ENCODE measurements around the gene TENM4. TPM values are rescaled to one million over a fixed set of nuclear protein-coding genes. Genes with fewer than 3 reads are reported as not detected.
"Not testable (repeated sequence)": the region's sequence is repeated elsewhere in the genome, so short reads cannot be mapped to it uniquely, and the experiment has no call there.

TENM4 gene
- total and polyA plus RNA-seq, 2 of the 13 experiments (the other 11 are each of a cell fraction or from before 2014, with no cell fraction given) = not detected

- TF ChIP-seq CSRNP2 (CRISPR knock-in tag; conservative IDR thresholded peaks at IDR 0.05; ENCODE audit: low read depth) = no peak
These were observed 611.7 kb downstream of the TENM4 start (continued) for GRCh38 chr11:78829146-78829545.

DNA sequence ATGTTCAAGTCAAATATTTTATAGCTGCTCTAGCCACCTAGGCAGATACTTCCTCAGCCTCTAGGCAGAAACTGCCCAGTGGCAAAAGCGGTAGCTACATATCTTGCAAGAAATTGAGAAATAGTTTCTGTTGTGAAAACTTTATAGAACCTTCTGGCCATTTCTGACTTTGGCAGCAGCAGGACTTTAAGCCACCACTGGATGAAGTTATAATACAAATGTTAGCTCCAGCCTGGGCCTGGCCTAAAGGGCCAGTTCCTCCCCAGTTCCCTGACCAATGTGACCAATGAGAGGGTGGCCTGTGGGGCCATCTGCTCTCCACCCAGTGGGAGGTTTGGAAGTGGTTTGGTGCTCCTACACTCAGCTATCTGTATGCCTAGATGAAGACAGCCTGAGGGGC, 612.2 kb downstream of the TENM4 start:
- Histone ChIP-seq H3K9me3 (ENCODE audit: low read length) (no peaks in the 10 kb centered on the region), H3K27me3 (ENCODE audit: control insufficient read depth in 1 of 2, insufficient read depth in 2 of 2, low read length in 2 of 2) (peaks cover 1 to 4% of the 10 kb centered on the region in 2 experiments; a peak in 4 of 5 replicates), H3K79me2 (ENCODE audit: insufficient read depth, low read length) (no peaks in the 10 kb centered on the region), H4K20me1 (ENCODE audit: insufficient read depth, low read length) (no peaks in the 10 kb centered on the region), H3K4me3 (replicated peaks in 1 of 3; ENCODE audit: insufficient read depth in 1 of 3, low read depth in 2 of 3, low read length in 3 of 3) (no peak overlapping the region), H3K27ac (ENCODE audit: extremely low read length, insufficient read depth, low read length) (no peak overlapping the region), H3K4me1 (ENCODE audit: insufficient read depth, low read length) (no peaks in the 10 kb centered on the region), H3K36me3 (replicated peaks in 1 of 2; ENCODE audit: control insufficient read depth in 1 of 2, insufficient read depth in 2 of 2, low read length in 2 of 2) (no peaks in the 10 kb centered on the region), H2AFZ (ENCODE audit: low read length) (no peak overlapping the region), H3K9ac (ENCODE audit: insufficient read depth, low read depth, low read length) (no peak overlapping the region), H3K4me2 (ENCODE audit: low read depth, low read length) (no peak overlapping the region)
- in situ Hi-C loops (cut with HindIII; ENCODE audit: extremely low pct_ligation_motif_present, low pct_unique_long_range_greater_than_20kb) (no loop called here), intact Hi-C loops (cut with micrococcal nuclease; ENCODE audit: unreplicated experiment) (no loop called here)
- TF ChIP-seq MAX (IDR thresholded peaks at IDR 0.05) (no peak), HNRNPLL (IDR thresholded peaks at IDR 0.05; ENCODE audit: low read depth, low read length, poor library complexity, severe bottlenecking) (no peak), ZNF562 (CRISPR knock-in tag; IDR thresholded peaks at IDR 0.05; ENCODE audit: borderline replicate concordance) (no peak), PRPF4 (IDR thresholded peaks at IDR 0.05; ENCODE audit: low read depth, low read length, poor library complexity, severe bottlenecking) (no peak)
- TF ChIP-seq, protein P1, sequence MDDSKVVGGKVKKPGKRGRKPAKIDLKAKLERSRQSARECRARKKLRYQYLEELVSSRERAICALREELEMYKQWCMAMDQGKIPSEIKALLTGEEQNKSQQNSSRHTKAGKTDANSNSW (CRISPR knock-in tag; IDR thresholded peaks at IDR 0.05; ENCODE audit: borderline replicate concordance) = no peak
- ChIA-PET CTCF (ENCODE audit: low intra/inter-chr PET ratio, low total read pairs) (no interaction called here), POLR2A (no interaction called here)
- ATAC-seq = no peak
- no peak for FAIRE-seq
- DNase-seq (ENCODE audit: low spot score) = no peak
- WGBS (ENCODE audit: low lambda C conversion rate) = 47% methylated on average over 1 of the region's 1 CpG
- BruUV-seq (replicated peaks) = no TSS peak

DNA sequence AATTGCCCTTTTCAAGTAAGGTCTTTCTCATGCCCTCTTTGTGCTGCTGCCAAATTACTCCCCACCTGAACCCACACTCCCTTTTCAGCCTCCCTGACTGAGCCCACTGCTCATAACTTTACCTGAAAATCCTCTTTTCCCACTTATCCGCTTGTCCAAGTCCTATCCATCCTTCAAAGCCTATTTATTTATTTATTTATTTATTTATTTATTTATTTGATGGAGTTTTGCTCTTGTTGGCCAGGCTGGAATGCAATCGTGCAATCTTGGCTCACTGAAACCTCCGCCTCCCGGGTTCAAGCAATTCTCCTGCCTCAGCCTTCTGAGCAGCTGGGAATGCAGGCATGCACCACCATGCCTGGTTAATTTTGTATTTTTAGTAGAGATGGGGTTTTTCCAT, 613.5 kb downstream of the TENM4 start:
- H3K4me2 ChIP-seq (ENCODE audit: low read depth, low read length); H4K20me1 ChIP-seq (ENCODE audit: insufficient read depth, low read length); POLR2A ChIA-PET; H3K79me2 ChIP-seq (ENCODE audit: insufficient read depth, low read length); BruUV-seq (replicated peaks); H3K36me3 ChIP-seq (replicated peaks in 1 of 2; ENCODE audit: control insufficient read depth in 1 of 2, insufficient read depth in 2 of 2, low read length in 2 of 2); ATAC-seq; intact Hi-C loops (cut with micrococcal nuclease; ENCODE audit: unreplicated experiment); DNase-seq (ENCODE audit: low spot score); in situ Hi-C loops (cut with HindIII; ENCODE audit: extremely low pct_ligation_motif_present, low pct_unique_long_range_greater_than_20kb); H3K9me3 ChIP-seq (ENCODE audit: low read length); H3K27ac ChIP-seq (ENCODE audit: extremely low read length, insufficient read depth, low read length); H2AFZ ChIP-seq (ENCODE audit: low read length); FAIRE-seq; CTCF ChIA-PET (ENCODE audit: low intra/inter-chr PET ratio, low total read pairs); H3K9ac ChIP-seq (ENCODE audit: insufficient read depth, low read depth, low read length); H3K4me3 ChIP-seq (replicated peaks in 1 of 3; ENCODE audit: insufficient read depth in 1 of 3, low read depth in 2 of 3, low read length in 3 of 3); H3K4me1 ChIP-seq (ENCODE audit: insufficient read depth, low read length): not testable (repeated sequence)
- WGBS (ENCODE audit: low lambda C conversion rate) = 37% methylated on average over 4 of the region's 4 CpGs
- peaks cover 1 to 14% of the 10 kb centered on the region in 2 experiments; a peak in 4 of 5 replicates for H3K27me3 ChIP-seq (ENCODE audit: control insufficient read depth in 1 of 2, insufficient read depth in 2 of 2, low read length in 2 of 2)

All from HepG2 (cell line).